Left forelimb (tissue), 1 donor: Measurements from ENCODE around the gene BCAR1.
A peak's percentile ranks its signal among the peaks of the same experiment; 100 is the strongest.
"Not testable (repeated sequence)": the region's sequence is repeated elsewhere in the genome, so short reads cannot be mapped to it uniquely, and the experiment has no call there.

Source experiments
- DNase-seq: peaks from one replicate; pipeline ENCODE4 v3.0.0-alpha.2; 2018; ENCODE audit warnings: low spot score

Gene BCAR1

GRCh38 chr16:75269358-75269757 lies 17.9 kb upstream of the BCAR1 start:
- not testable (repeated sequence) for DNase-seq

GRCh38 chr16:75267631-75268264 lies 16.3 kb upstream of the BCAR1 start:
- no peak for DNase-seq

GRCh38 chr16:75266738-75267630 lies 15.6 kb upstream of the BCAR1 start:
- no peak for DNase-seq

GRCh38 chr16:75265911-75266701 lies 14.7 kb upstream of the BCAR1 start:
- DNase-seq: peak; percentile 90

GRCh38 chr16:75264999-75265910 lies 13.8 kb upstream of the BCAR1 start:
- DNase-seq: no peak

- DNase-seq: no peak
Measured at GRCh38 chr16:75264457-75264998, 13.1 kb upstream of the BCAR1 start.

GRCh38 chr16:75263963-75264445 lies 12.6 kb upstream of the BCAR1 start:
- no peak for DNase-seq

- DNase-seq: no peak
Measured at GRCh38 chr16:75263291-75263962, 12.0 kb upstream of the BCAR1 start.

- no peak for DNase-seq
Measured at GRCh38 chr16:75262800-75263127, 11.3 kb upstream of the BCAR1 start.

GRCh38 chr16:75262104-75262799 lies 10.8 kb upstream of the BCAR1 start:
- no peak for DNase-seq

- no peak for DNase-seq
Measured at GRCh38 chr16:75261590-75262078, 10.2 kb upstream of the BCAR1 start.

- no peak for DNase-seq
Measured at GRCh38 chr16:75260851-75261589, 9.6 kb upstream of the BCAR1 start.

- no peak for DNase-seq
Measured at GRCh38 chr16:75258807-75259141, 7.3 kb upstream of the BCAR1 start.

- peak; percentile 62 for DNase-seq
Measured at GRCh38 chr16:75257886-75258806, 6.7 kb upstream of the BCAR1 start.

- DNase-seq: peak; percentile 79
Measured at GRCh38 chr16:75256696-75257343, 5.4 kb upstream of the BCAR1 start.

GRCh38 chr16:75256059-75256571 lies 4.7 kb upstream of the BCAR1 start:
- DNase-seq: no peak

GRCh38 chr16:75254359-75254837 lies 3.0 kb upstream of the BCAR1 start:
- DNase-seq: no peak
